Measurements from ENCODE around the gene PCYOX1L. TPM values are rescaled to one million over a fixed set of nuclear protein-coding genes. Genes with fewer than 3 reads are reported as not detected.

Gene PCYOX1L
- total RNA-seq, 1 experiment from 2014 or later: 8.3 TPM

GRCh38 chr5:149410721-149411432 lies 53.0 kb downstream of the PCYOX1L start:
- Histone ChIP-seq H3K4me3 (no peak overlapping the region), H2AFZ (no peak overlapping the region), H3K36me3 (ENCODE audit: low read depth) (no peaks in the 10 kb centered on the region), H3K27ac (no peak overlapping the region), H3K9me2 (ENCODE audit: insufficient read depth) (no peaks in the 10 kb centered on the region), H3K4me2 (no peak overlapping the region), H3K27me3 (ENCODE audit: insufficient read depth, low read depth) (no peaks in the 10 kb centered on the region), H3K4me1 (replicated peaks; ENCODE audit: insufficient read depth) (no peaks in the 10 kb centered on the region), H3K9me3 (ENCODE audit: insufficient read depth, low read depth) (no peaks in the 10 kb centered on the region), H3F3A (ENCODE audit: insufficient read depth, low read depth) (peaks cover 5% of the 10 kb centered on the region; the same call in 1 of the 2 replicates), H4K20me1 (ENCODE audit: insufficient read depth) (no peaks in the 10 kb centered on the region), H3K79me2 (ENCODE audit: low read depth) (no peaks in the 10 kb centered on the region)
- ChIA-PET POLR2A (ENCODE audit: unreplicated experiment) (no interaction called here), CTCF (no interaction called here)
- intact Hi-C loops (cut with micrococcal nuclease; ENCODE audit: unreplicated experiment): no loop called here
- no TSS peak for BruUV-seq (replicated peaks)
- no peak for TF ChIP-seq EZH2 (IDR thresholded peaks at IDR 0.05; ENCODE audit: low read depth)
- TF ChIP-seq, protein P1, sequence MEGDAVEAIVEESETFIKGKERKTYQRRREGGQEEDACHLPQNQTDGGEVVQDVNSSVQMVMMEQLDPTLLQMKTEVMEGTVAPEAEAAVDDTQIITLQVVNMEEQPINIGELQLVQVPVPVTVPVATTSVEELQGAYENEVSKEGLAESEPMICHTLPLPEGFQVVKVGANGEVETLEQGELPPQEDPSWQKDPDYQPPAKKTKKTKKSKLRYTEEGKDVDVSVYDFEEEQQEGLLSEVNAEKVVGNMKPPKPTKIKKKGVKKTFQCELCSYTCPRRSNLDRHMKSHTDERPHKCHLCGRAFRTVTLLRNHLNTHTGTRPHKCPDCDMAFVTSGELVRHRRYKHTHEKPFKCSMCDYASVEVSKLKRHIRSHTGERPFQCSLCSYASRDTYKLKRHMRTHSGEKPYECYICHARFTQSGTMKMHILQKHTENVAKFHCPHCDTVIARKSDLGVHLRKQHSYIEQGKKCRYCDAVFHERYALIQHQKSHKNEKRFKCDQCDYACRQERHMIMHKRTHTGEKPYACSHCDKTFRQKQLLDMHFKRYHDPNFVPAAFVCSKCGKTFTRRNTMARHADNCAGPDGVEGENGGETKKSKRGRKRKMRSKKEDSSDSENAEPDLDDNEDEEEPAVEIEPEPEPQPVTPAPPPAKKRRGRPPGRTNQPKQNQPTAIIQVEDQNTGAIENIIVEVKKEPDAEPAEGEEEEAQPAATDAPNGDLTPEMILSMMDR (conservative IDR thresholded peaks at IDR 0.05): no peak
- no peak for DNase-seq

- no peaks in the 10 kb centered on the region for H3K9me2 ChIP-seq (ENCODE audit: insufficient read depth)
- no peaks in the 10 kb centered on the region for H3K27me3 ChIP-seq (ENCODE audit: insufficient read depth, low read depth)
- no peaks in the 10 kb centered on the region for H3K9me3 ChIP-seq (ENCODE audit: insufficient read depth, low read depth)
- no peaks in the 10 kb centered on the region for H4K20me1 ChIP-seq (ENCODE audit: insufficient read depth)
- H3K79me2 ChIP-seq (ENCODE audit: low read depth): no peaks in the 10 kb centered on the region
- H3K27ac ChIP-seq: no peak overlapping the region
- no TSS peak for BruUV-seq (replicated peaks)
- H3K4me2 ChIP-seq: no peak overlapping the region
- no peak for TF ChIP-seq EZH2 (IDR thresholded peaks at IDR 0.05; ENCODE audit: low read depth)
- TF ChIP-seq, protein P1 (conservative IDR thresholded peaks at IDR 0.05): no peak
- H3K36me3 ChIP-seq (ENCODE audit: low read depth): no peaks in the 10 kb centered on the region
- H3F3A ChIP-seq (ENCODE audit: insufficient read depth, low read depth): peaks cover 5% of the 10 kb centered on the region; the same call in 1 of the 2 replicates
- H2AFZ ChIP-seq: no peak overlapping the region
- intact Hi-C loops (cut with micrococcal nuclease; ENCODE audit: unreplicated experiment): no loop called here
- ChIA-PET CTCF (no interaction called here), POLR2A (ENCODE audit: unreplicated experiment) (no interaction called here)
- no peak overlapping the region for H3K4me3 ChIP-seq
- H3K4me1 ChIP-seq (replicated peaks; ENCODE audit: insufficient read depth): no peaks in the 10 kb centered on the region
- no peak for DNase-seq
Observed at GRCh38 chr5:149411738-149412519, 54.1 kb downstream of the PCYOX1L start.

DNA sequence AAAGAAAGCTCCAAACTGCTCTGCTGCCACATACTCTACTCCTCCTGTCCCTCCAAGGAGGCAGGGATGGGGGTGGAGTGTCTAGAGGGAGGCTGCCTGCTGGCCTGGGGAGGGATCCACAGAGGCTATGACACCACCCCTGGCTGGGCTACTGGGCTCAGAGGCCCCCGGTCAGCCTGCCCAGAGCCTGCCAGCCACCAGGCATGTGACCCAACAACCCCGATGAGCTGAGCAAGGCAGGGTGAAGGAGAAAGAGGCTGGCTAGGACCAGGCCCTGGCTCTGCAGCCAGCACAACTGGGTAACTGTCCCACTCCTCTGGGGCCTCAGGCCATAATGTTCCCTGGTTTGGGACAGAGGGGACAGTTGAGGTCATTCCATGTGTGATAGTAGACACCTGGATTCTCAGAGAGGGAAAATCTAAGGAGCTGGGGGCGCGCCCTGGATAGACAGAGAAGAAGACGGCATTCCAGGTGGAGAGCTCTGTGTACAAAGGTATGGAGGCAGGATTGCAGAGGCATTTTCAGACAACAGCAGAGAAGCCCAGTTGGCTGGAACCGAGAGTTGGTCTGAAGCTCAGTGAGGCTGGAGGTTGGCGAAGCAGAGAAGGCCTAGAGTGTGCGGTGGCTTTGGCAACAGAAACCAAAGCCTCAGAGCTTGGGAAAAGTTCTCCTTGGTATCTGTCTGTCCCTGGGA lies 55.1 kb downstream of the PCYOX1L start:
- H3K4me3 ChIP-seq: no peak overlapping the region
- no peak for DNase-seq
- no peaks in the 10 kb centered on the region for H3K36me3 ChIP-seq (ENCODE audit: low read depth)
- no peaks in the 10 kb centered on the region for H3K79me2 ChIP-seq (ENCODE audit: low read depth)
- intact Hi-C loops (cut with micrococcal nuclease; ENCODE audit: unreplicated experiment): no loop called here
- no peaks in the 10 kb centered on the region for H3K4me1 ChIP-seq (replicated peaks; ENCODE audit: insufficient read depth)
- TF ChIP-seq EZH2 (IDR thresholded peaks at IDR 0.05; ENCODE audit: low read depth): no peak
- TF ChIP-seq, protein P1 (conservative IDR thresholded peaks at IDR 0.05): no peak
- H3K9me2 ChIP-seq (ENCODE audit: insufficient read depth): no peaks in the 10 kb centered on the region
- BruUV-seq (replicated peaks): no TSS peak
- POLR2A ChIA-PET (ENCODE audit: unreplicated experiment): interaction anchor here (0.7 kb wide), 1 partner anchor 12 kb away, joined by 4 read pairs; no protein-coding TSS in a partner anchor
- H3K27me3 ChIP-seq (ENCODE audit: insufficient read depth, low read depth): peaks cover 6% of the 10 kb centered on the region; the same call in 1 of the 2 replicates
- no peak overlapping the region for H3K27ac ChIP-seq
- CTCF ChIA-PET: no interaction called here
- H3K9me3 ChIP-seq (ENCODE audit: insufficient read depth, low read depth): no peaks in the 10 kb centered on the region
- H3F3A ChIP-seq (ENCODE audit: insufficient read depth, low read depth): peaks cover 5% of the 10 kb centered on the region; the same call in 1 of the 2 replicates
- no peak overlapping the region for H2AFZ ChIP-seq
- no peak overlapping the region for H3K4me2 ChIP-seq
- H4K20me1 ChIP-seq (ENCODE audit: insufficient read depth): no peaks in the 10 kb centered on the region

Data from PC-9 (cell line).